A549 treated with ZK216348 at 1 μM for 4 hours (cell line): ENCODE measurements around the gene GARNL3. TPM values are rescaled to one million over a fixed set of nuclear protein-coding genes. Genes with fewer than 3 reads are reported as not detected.

Experiments used
- total RNA-seq: library from RNA; stranded (reverse); fragments of 200-300 nt; extraction: Qiagen RNA extraction; gene quantifications from 5 replicates; pipeline ENCODE4 v1.2.3, GENCODE V29; 2022; ENCODE audit warnings: low read depth

Gene GARNL3
- total RNA-seq, result 1.8 to 3.3 TPM (median 2.8 TPM) in 5 replicates

GRCh38 chr9:127264462-127265219 lies at the start of gene GARNL3:
Gene GARNL3 (plus strand): TSS chr9:127264774. CDS start chr9:127264878, 104 bp downstream.

GRCh38 chr9:127396808-127397645 lies 132.5 kb downstream of the GARNL3 start, which contains the start of gene SLC2A8:
Gene SLC2A8 (plus strand): TSS chr9:127397169. CDS start chr9:127397231, 62 bp downstream.

GRCh38 chr9:127423934-127424675 lies 159.5 kb downstream of the GARNL3 start, which contains the start of gene ZNF79:
Gene ZNF79 (plus strand): TSS chr9:127424382. CDS start chr9:127424788, 406 bp downstream.

Other genes starting within 250 kb of the GARNL3 start
- not detected in 5 replicates for gene ANGPTL2, start 142.1 kb upstream of the GARNL3 start, total RNA-seq
- gene SLC2A8, start 132.4 kb downstream of the GARNL3 start, total RNA-seq, result 8.5 to 16.9 TPM (median 13.8 TPM) in 5 replicates
- 5.1 to 7.3 TPM (median 6.2 TPM) in 5 replicates for gene ZNF79, start 159.6 kb downstream of the GARNL3 start, total RNA-seq
- 2,528 to 3,245 TPM (median 2,756 TPM) in 5 replicates for gene RPL12, start 186.6 kb downstream of the GARNL3 start, total RNA-seq
- gene LRSAM1, start 186.7 kb downstream of the GARNL3 start, total RNA-seq, result 7.3 to 11.4 TPM (median 10.5 TPM) in 5 replicates